K562 (cell line): ENCODE data around the gene EXOC3.

ENCODE experiments used
- CBX2 ChIP-seq: fragments of 200-600 bp; sonication (generic); IDR thresholded peaks from one replicate; pipeline ENCODE4 v1.6.1; 2012; ENCODE audit warnings: mild to moderate bottlenecking, low read length, inconsistent platforms; ENCODE audit not compliant: insufficient read depth, poor library complexity, severe bottlenecking
- EZH2 ChIP-seq: IDR thresholded peaks from 2 replicates; pipeline ENCODE4 v1.6.1; 2012; ENCODE audit warnings: low read depth, mild to moderate bottlenecking, inconsistent platforms, low read length, borderline replicate concordance
- KAT7 ChIP-seq: sonication (generic); formaldehyde crosslinking; IDR thresholded peaks from 2 replicates; pipeline ENCODE4 v1.8.0; 2022; ENCODE audit warnings: missing genetic modification reagents, mild to moderate bottlenecking, borderline replicate concordance
- MAZ ChIP-seq, 2 experiments: fragments of 450-650 bp in 1 of 2; sonication (generic) in 1 of 2; formaldehyde crosslinking; IDR thresholded peaks in 1 of 2; conservative IDR thresholded peaks in 1 of 2; 2 replicates each; pipeline versions ENCODE4 v1.4.0 to v1.5.0; 2020; ENCODE audit warnings: mild to moderate bottlenecking in 1 of 2, missing genetic modification reagents in 1 of 2
- RFX7 ChIP-seq: fragments of 250-450 bp; sonication (Bioruptor Pico); IDR thresholded peaks from 2 replicates; pipeline ENCODE4 v1.5.1; 2021; ENCODE audit warnings: mild to moderate bottlenecking
- TARDBP ChIP-seq: fragments of 450-650 bp; IDR thresholded peaks from 2 replicates; pipeline ENCODE4 v1.6.1; 2016
- TF ChIP-seq, protein P1 (sequence below): sonication (generic); formaldehyde crosslinking; IDR thresholded peaks from 2 replicates; pipeline ENCODE4 v1.8.1; 2023; ENCODE audit warnings: mild to moderate bottlenecking, missing genetic modification reagents

DNA sequence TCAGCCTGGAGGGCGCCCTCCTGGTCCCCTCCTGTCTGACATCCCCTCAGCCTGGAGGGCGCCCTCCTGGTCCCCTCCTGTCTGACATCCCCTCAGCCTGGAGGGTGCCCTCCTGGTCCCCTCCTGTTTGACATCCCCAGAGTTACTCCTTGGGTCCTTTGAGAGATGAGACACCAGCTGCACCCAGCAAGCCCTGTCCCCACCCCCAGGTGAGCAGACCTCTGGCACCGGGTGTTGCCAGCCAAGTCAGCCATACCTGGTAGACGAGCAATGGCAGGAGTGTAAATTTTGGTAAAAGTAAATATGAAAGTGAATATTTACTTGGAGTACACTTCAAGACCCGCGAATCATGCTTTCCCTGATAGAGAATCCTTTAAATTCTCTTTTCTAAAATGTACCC, 25.4 kb downstream of the EXOC3 start:
- TF ChIP-seq KAT7 (CRISPR knock-in tag) (no peak), TARDBP (no peak), RFX7 (no peak), MAZ (CRISPR knock-in tag; conservative IDR thresholded peaks at IDR 0.05 in 1 of 2, IDR thresholded peaks at IDR 0.05 in 1 of 2) (no peak), EZH2 (no peak), CBX2 (no peak)
- TF ChIP-seq, protein P1, sequence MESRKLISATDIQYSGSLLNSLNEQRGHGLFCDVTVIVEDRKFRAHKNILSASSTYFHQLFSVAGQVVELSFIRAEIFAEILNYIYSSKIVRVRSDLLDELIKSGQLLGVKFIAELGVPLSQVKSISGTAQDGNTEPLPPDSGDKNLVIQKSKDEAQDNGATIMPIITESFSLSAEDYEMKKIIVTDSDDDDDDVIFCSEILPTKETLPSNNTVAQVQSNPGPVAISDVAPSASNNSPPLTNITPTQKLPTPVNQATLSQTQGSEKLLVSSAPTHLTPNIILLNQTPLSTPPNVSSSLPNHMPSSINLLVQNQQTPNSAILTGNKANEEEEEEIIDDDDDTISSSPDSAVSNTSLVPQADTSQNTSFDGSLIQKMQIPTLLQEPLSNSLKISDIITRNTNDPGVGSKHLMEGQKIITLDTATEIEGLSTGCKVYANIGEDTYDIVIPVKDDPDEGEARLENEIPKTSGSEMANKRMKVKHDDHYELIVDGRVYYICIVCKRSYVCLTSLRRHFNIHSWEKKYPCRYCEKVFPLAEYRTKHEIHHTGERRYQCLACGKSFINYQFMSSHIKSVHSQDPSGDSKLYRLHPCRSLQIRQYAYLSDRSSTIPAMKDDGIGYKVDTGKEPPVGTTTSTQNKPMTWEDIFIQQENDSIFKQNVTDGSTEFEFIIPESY (CRISPR knock-in tag), result no peak
